DOHH2 (cell line): ENCODE measurements around the gene FAM89B.

ENCODE experiments used
- EZH2phosphoT487 ChIP-seq: fragments of 200-600 bp; sonication (generic); IDR thresholded peaks from 2 replicates; pipeline ENCODE4 v1.6.1; 2017; ENCODE audit warnings: borderline replicate concordance, mild to moderate bottlenecking, antibody characterized with exemption, low read length, moderate library complexity, mixed read lengths
- TF ChIP-seq, protein P1 (sequence below): fragments of 200-600 bp; sonication (generic); IDR thresholded peaks from one replicate; pipeline ENCODE4 v1.5.1; 2014; ENCODE audit warnings: antibody characterized with exemption, mild to moderate bottlenecking, low read depth, low read length; ENCODE audit not compliant: poor library complexity, severe bottlenecking

DNA sequence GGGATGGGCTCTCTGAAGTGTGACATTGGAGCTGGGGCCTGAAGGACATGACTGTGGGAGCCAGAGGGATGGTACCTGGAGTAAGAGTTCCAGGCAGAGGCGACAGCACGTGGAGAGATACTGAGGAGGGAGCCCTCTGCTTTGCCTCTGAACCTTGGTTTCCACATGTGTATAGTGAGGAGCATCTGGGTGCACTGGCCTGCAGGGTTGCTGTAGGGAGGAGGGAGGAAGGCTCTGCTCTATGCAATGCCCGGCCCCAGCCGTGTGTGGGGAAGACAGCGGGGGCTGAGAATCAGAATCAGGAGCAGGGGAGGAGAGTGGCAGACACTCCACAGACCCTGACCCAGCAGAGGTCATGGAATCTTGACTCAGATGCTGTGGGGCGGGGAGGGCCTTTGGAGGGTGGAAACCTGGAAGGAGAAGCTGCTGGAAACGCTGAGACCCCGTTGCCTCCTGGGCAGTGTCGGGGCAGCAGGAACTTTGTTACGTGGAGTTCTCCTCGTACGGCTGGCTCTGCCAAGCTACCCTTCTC, 43.5 kb upstream of the FAM89B start:
- TF ChIP-seq, protein P1, sequence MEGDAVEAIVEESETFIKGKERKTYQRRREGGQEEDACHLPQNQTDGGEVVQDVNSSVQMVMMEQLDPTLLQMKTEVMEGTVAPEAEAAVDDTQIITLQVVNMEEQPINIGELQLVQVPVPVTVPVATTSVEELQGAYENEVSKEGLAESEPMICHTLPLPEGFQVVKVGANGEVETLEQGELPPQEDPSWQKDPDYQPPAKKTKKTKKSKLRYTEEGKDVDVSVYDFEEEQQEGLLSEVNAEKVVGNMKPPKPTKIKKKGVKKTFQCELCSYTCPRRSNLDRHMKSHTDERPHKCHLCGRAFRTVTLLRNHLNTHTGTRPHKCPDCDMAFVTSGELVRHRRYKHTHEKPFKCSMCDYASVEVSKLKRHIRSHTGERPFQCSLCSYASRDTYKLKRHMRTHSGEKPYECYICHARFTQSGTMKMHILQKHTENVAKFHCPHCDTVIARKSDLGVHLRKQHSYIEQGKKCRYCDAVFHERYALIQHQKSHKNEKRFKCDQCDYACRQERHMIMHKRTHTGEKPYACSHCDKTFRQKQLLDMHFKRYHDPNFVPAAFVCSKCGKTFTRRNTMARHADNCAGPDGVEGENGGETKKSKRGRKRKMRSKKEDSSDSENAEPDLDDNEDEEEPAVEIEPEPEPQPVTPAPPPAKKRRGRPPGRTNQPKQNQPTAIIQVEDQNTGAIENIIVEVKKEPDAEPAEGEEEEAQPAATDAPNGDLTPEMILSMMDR: no peak
- TF ChIP-seq EZH2phosphoT487: no peak
